Peyer's patch (tissue), 4 donors: ENCODE data around the gene ANKMY2.

Source experiments
- POLR2A ChIP-seq, 2 donors: fragments of 450-650 bp; IDR thresholded peaks; one replicate each; pipeline ENCODE4 v1.5.1; 2017; ENCODE audit warnings: antibody characterized with exemption in 2 of 2, mild to moderate bottlenecking in 2 of 2, moderate library complexity in 2 of 2
- TF ChIP-seq, protein P1 (sequence below), 6 experiments: fragments of 450-650 bp in 4 of 6; fragments of 200-600 bp in 2 of 6; sonication (generic) in 1 of 6; IDR thresholded peaks; one replicate each; pipeline ENCODE4 v1.5.1; 2017 to 2019; ENCODE audit warnings: antibody characterized with exemption in 6 of 6, mild to moderate bottlenecking in 3 of 6, moderate library complexity in 1 of 6

DNA sequence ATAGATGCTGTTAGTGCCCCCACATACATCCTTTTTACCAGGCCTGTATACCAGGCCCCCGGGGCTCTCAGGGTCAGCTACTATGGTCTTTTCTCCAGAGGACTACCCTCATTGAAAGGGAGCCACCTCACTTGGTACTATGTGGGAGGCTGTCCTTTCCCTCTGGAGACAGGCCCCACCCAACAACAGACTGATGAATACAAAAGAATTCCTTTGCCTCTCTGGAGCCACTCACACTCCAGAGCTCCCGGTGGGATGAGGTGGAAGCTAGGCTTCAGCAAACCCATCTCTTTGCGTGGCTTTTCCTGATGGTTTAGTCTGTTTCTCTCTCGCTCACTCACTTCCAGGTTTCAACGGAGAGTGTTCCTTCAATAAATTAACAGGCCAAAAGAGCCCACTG lies 30.3 kb downstream of the ANKMY2 start:
- TF ChIP-seq, protein P1, sequence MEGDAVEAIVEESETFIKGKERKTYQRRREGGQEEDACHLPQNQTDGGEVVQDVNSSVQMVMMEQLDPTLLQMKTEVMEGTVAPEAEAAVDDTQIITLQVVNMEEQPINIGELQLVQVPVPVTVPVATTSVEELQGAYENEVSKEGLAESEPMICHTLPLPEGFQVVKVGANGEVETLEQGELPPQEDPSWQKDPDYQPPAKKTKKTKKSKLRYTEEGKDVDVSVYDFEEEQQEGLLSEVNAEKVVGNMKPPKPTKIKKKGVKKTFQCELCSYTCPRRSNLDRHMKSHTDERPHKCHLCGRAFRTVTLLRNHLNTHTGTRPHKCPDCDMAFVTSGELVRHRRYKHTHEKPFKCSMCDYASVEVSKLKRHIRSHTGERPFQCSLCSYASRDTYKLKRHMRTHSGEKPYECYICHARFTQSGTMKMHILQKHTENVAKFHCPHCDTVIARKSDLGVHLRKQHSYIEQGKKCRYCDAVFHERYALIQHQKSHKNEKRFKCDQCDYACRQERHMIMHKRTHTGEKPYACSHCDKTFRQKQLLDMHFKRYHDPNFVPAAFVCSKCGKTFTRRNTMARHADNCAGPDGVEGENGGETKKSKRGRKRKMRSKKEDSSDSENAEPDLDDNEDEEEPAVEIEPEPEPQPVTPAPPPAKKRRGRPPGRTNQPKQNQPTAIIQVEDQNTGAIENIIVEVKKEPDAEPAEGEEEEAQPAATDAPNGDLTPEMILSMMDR (IDR thresholded peaks at IDR 0.05), result no peak
- TF ChIP-seq POLR2A (IDR thresholded peaks at IDR 0.05), result no peak
